ENCODE results near the gene LYZL1.

LYZL1 gene

DNA sequence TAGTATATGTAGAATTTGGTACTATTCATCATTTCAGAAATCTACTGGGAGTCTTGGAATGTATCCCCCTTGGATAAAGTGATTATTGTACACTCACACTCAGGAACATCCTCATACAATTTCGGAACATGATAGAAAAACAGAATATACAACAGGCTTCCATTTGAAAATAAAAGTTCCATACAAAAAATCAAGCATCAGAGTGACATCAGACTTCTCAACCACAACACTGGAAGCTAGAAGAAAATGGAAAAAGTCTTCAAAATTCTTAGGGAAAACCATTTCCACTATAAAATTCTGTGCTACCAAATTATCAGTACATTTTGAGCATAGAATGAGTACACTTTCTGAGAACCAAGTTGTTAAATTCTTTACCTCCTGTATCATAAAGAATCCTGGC, 8.8 kb downstream of the LYZL1 start:
- H3K4me3 ChIP-seq (ENCODE audit: low read depth, low read length, poor library complexity, severe bottlenecking), result no peak overlapping the region
- H3K79me2 ChIP-seq (ENCODE audit: insufficient read depth, low read length), result no peaks in the 10 kb centered on the region
- H2AFZ ChIP-seq (ENCODE audit: low read length), result no peak overlapping the region
- no peak overlapping the region for H3K9ac ChIP-seq (ENCODE audit: low read length)
- no peaks in the 10 kb centered on the region for H3K27me3 ChIP-seq (ENCODE audit: insufficient read depth, low read length)
- no peak overlapping the region for H3K27ac ChIP-seq (ENCODE audit: low read depth, low read length, poor library complexity, severe bottlenecking)
- no peaks in the 10 kb centered on the region for H3K9me3 ChIP-seq (ENCODE audit: low read length)
- H3K9me2 ChIP-seq (ENCODE audit: low read depth, low read length), result no peaks in the 10 kb centered on the region
- no peaks in the 10 kb centered on the region for H4K20me1 ChIP-seq (ENCODE audit: insufficient read depth, low read length)
- H3F3A ChIP-seq (ENCODE audit: insufficient read depth, low read length), result no peaks in the 10 kb centered on the region
- TF ChIP-seq EZH2 (IDR thresholded peaks at IDR 0.05; ENCODE audit: borderline replicate concordance, low read length), result no peak
- TF ChIP-seq, protein P1, sequence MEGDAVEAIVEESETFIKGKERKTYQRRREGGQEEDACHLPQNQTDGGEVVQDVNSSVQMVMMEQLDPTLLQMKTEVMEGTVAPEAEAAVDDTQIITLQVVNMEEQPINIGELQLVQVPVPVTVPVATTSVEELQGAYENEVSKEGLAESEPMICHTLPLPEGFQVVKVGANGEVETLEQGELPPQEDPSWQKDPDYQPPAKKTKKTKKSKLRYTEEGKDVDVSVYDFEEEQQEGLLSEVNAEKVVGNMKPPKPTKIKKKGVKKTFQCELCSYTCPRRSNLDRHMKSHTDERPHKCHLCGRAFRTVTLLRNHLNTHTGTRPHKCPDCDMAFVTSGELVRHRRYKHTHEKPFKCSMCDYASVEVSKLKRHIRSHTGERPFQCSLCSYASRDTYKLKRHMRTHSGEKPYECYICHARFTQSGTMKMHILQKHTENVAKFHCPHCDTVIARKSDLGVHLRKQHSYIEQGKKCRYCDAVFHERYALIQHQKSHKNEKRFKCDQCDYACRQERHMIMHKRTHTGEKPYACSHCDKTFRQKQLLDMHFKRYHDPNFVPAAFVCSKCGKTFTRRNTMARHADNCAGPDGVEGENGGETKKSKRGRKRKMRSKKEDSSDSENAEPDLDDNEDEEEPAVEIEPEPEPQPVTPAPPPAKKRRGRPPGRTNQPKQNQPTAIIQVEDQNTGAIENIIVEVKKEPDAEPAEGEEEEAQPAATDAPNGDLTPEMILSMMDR (IDR thresholded peaks at IDR 0.05; ENCODE audit: low read length), result no peak
- no peaks in the 10 kb centered on the region for H3K36me3 ChIP-seq (ENCODE audit: insufficient read depth, low read length)
- H3K4me1 ChIP-seq (ENCODE audit: insufficient read depth, low read length, severe bottlenecking), result no peaks in the 10 kb centered on the region
- no peak overlapping the region for H3K4me2 ChIP-seq (ENCODE audit: low read length)

DNA sequence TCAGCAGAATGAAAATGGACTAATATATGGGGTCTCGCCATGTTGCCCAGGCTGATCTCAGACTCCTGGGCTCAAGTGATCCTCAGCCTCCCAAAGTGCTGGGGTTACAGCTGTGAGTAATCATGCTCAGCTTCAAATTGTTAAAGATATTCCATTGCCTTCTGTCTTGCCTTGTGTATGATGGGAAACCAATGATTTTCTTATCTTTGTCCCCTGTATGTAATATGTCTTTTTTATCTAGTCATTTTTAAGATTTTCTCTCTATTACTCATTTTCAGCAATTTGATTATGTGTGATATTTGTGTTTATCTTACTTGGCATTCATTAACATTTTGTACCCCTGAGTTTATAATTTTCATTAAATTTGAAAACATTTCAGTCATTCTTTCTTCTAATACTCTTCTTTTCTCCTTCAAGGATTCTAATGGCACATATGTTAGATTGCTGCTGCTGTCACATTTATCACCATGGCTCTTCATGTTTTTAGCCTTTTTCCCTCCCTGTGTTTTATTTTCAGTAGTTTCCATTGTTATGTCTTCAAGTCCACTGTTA, 12.6 kb downstream of the LYZL1 start:
- H3F3A ChIP-seq (ENCODE audit: insufficient read depth, low read length), result no peaks in the 10 kb centered on the region
- no peak overlapping the region for H3K4me3 ChIP-seq (ENCODE audit: low read depth, low read length, poor library complexity, severe bottlenecking)
- H3K9me3 ChIP-seq (ENCODE audit: low read length), result no peaks in the 10 kb centered on the region
- H3K4me1 ChIP-seq (ENCODE audit: insufficient read depth, low read length, severe bottlenecking), result no peaks in the 10 kb centered on the region
- H3K79me2 ChIP-seq (ENCODE audit: insufficient read depth, low read length), result no peaks in the 10 kb centered on the region
- no peak for TF ChIP-seq EZH2 (IDR thresholded peaks at IDR 0.05; ENCODE audit: borderline replicate concordance, low read length)
- TF ChIP-seq, protein P1 (IDR thresholded peaks at IDR 0.05; ENCODE audit: low read length), result no peak
- no peak overlapping the region for H3K4me2 ChIP-seq (ENCODE audit: low read length)
- H3K27me3 ChIP-seq (ENCODE audit: insufficient read depth, low read length), result no peaks in the 10 kb centered on the region
- no peaks in the 10 kb centered on the region for H4K20me1 ChIP-seq (ENCODE audit: insufficient read depth, low read length)
- no peak overlapping the region for H3K9ac ChIP-seq (ENCODE audit: low read length)
- no peaks in the 10 kb centered on the region for H3K9me2 ChIP-seq (ENCODE audit: low read depth, low read length)
- no peaks in the 10 kb centered on the region for H3K36me3 ChIP-seq (ENCODE audit: insufficient read depth, low read length)
- H2AFZ ChIP-seq (ENCODE audit: low read length), result no peak overlapping the region
- no peak overlapping the region for H3K27ac ChIP-seq (ENCODE audit: low read depth, low read length, poor library complexity, severe bottlenecking)

GRCh38 chr10:29302499-29302898, 13.6 kb downstream of the LYZL1 start:
- no peak for TF ChIP-seq EZH2 (IDR thresholded peaks at IDR 0.05; ENCODE audit: borderline replicate concordance, low read length)
- TF ChIP-seq, protein P1 (IDR thresholded peaks at IDR 0.05; ENCODE audit: low read length), result no peak
- H3K36me3 ChIP-seq (ENCODE audit: insufficient read depth, low read length), result no peaks in the 10 kb centered on the region
- H3K4me3 ChIP-seq (ENCODE audit: low read depth, low read length, poor library complexity, severe bottlenecking), result no peak overlapping the region
- H3K9ac ChIP-seq (ENCODE audit: low read length), result no peak overlapping the region
- H3K9me2 ChIP-seq (ENCODE audit: low read depth, low read length), result no peaks in the 10 kb centered on the region
- no peaks in the 10 kb centered on the region for H4K20me1 ChIP-seq (ENCODE audit: insufficient read depth, low read length)
- no peaks in the 10 kb centered on the region for H3K27me3 ChIP-seq (ENCODE audit: insufficient read depth, low read length)
- no peaks in the 10 kb centered on the region for H3F3A ChIP-seq (ENCODE audit: insufficient read depth, low read length)
- no peaks in the 10 kb centered on the region for H3K9me3 ChIP-seq (ENCODE audit: low read length)
- no peak overlapping the region for H3K27ac ChIP-seq (ENCODE audit: low read depth, low read length, poor library complexity, severe bottlenecking)
- H3K79me2 ChIP-seq (ENCODE audit: insufficient read depth, low read length), result no peaks in the 10 kb centered on the region
- no peak overlapping the region for H2AFZ ChIP-seq (ENCODE audit: low read length)
- no peak overlapping the region for H3K4me2 ChIP-seq (ENCODE audit: low read length)
- no peaks in the 10 kb centered on the region for H3K4me1 ChIP-seq (ENCODE audit: insufficient read depth, low read length, severe bottlenecking)
